ENCODE results near the gene NIF3L1.

NIF3L1 gene

DNA sequence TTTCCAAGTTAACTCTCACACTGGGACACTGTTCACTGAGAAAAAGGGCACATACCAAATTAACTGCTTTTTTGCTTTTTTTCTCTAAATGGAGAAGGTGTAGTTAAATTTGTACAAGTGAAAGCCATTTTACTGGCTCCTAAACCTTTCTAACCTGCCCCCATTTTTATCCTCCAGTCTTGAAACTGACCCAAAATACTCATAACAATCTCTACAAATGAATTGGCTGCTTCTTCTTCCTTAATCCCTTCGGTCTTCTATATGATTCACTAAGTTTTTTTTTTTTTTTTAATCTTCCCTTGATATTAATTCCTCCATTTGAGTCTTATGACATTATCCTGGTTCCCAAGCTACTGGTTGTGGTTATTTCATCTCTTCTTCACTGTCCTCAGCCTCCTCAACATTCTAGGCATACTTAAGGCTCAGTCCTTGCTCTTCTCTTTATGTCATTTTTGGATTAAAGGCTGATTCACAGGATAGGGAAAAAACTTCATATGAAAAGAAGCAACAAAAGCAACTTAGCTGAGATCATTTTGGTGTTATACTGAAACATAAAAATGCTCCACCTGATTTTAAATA is 54.4 kb downstream of the NIF3L1 start:
- H3K27ac ChIP-seq (ENCODE audit: low read length), result no peak overlapping the region
- no peak overlapping the region for H3K4me3 ChIP-seq (ENCODE audit: low read length)
- no peaks in the 10 kb centered on the region for H3K4me1 ChIP-seq (ENCODE audit: control insufficient read depth, low read depth, low read length)
- H3K36me3 ChIP-seq (ENCODE audit: control insufficient read depth, low read depth, low read length), result peaks cover 74% of the 10 kb centered on the region
- no peak overlapping the region for H3K9ac ChIP-seq (ENCODE audit: low read length)
- no peaks in the 10 kb centered on the region for H3K9me3 ChIP-seq (ENCODE audit: control insufficient read depth, low read depth, low read length)
- H3K27me3 ChIP-seq (ENCODE audit: control insufficient read depth, insufficient read depth, low read length), result no peaks in the 10 kb centered on the region

- no peaks in the 10 kb centered on the region for H3K27me3 ChIP-seq (ENCODE audit: control insufficient read depth, insufficient read depth, low read length)
- no peak overlapping the region for H3K4me3 ChIP-seq (ENCODE audit: low read length)
- peaks cover 71% of the 10 kb centered on the region for H3K36me3 ChIP-seq (ENCODE audit: control insufficient read depth, low read depth, low read length)
- no peak overlapping the region for H3K9ac ChIP-seq (ENCODE audit: low read length)
- no peaks in the 10 kb centered on the region for H3K4me1 ChIP-seq (ENCODE audit: control insufficient read depth, low read depth, low read length)
- H3K27ac ChIP-seq (ENCODE audit: low read length), result no peak overlapping the region
- H3K9me3 ChIP-seq (ENCODE audit: control insufficient read depth, low read depth, low read length), result no peaks in the 10 kb centered on the region
Observed at GRCh38 chr2:200944467-200945394, 55.6 kb downstream of the NIF3L1 start.

DNA sequence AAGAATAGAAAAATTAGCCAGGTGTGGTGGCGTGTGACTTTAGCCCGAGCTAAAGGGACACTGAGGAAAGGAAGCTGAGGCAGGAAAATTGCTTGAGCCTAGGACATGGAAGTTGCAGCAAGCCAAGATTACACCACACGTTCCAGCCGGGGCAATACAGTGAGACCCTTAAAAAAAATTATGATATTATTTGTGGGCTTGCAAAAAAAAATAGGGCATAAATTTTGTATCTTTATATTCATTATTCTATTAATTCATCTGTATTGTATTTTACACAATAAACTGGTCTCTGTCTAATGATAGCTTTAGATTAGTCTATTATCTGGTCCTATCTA is 56.2 kb downstream of the NIF3L1 start:
- Histone ChIP-seq H3K4me1 (ENCODE audit: control insufficient read depth, low read depth, low read length) (no peaks in the 10 kb centered on the region), H3K27ac (ENCODE audit: low read length) (no peak overlapping the region), H3K9ac (ENCODE audit: low read length) (no peak overlapping the region), H3K27me3 (ENCODE audit: control insufficient read depth, insufficient read depth, low read length) (no peaks in the 10 kb centered on the region), H3K4me3 (ENCODE audit: low read length) (no peak overlapping the region), H3K9me3 (ENCODE audit: control insufficient read depth, low read depth, low read length) (no peaks in the 10 kb centered on the region), H3K36me3 (ENCODE audit: control insufficient read depth, low read depth, low read length) (peaks cover 66% of the 10 kb centered on the region)

- H3K9ac ChIP-seq (ENCODE audit: low read length), result no peak overlapping the region
- no peaks in the 10 kb centered on the region for H3K9me3 ChIP-seq (ENCODE audit: control insufficient read depth, low read depth, low read length)
- no peak overlapping the region for H3K4me3 ChIP-seq (ENCODE audit: low read length)
- no peaks in the 10 kb centered on the region for H3K27me3 ChIP-seq (ENCODE audit: control insufficient read depth, insufficient read depth, low read length)
- H3K4me1 ChIP-seq (ENCODE audit: control insufficient read depth, low read depth, low read length), result no peaks in the 10 kb centered on the region
- H3K36me3 ChIP-seq (ENCODE audit: control insufficient read depth, low read depth, low read length), result peaks cover 62% of the 10 kb centered on the region
- H3K27ac ChIP-seq (ENCODE audit: low read length), result no peak overlapping the region
Observed at GRCh38 chr2:200950378-200950777, 61.2 kb downstream of the NIF3L1 start.

Data from iPS-18a (cell line).